Mucosa of descending colon (tissue), 3 donors: Measurements from ENCODE around the gene DLK2. TPM values are rescaled to one million over a fixed set of nuclear protein-coding genes. Genes with fewer than 3 reads are reported as not detected.
A peak's percentile ranks its signal among the peaks of the same experiment; 100 is the strongest.

Experiments used
- ATAC-seq: fragments of 200-7000 bp; cut with Tn5 transposase; one replicate; pipeline ENCODE4 v1.9.1; 2020; ENCODE audit warnings: mild to moderate bottlenecking, moderate library complexity
- DNase-seq, 3 donors: peaks; one replicate each; pipeline ENCODE4 v3.0.0-alpha.2; 2020
- H3K36me3 ChIP-seq: fragments of 200-600 bp; one replicate; pipeline ENCODE4 v1.8.0; 2021; ENCODE audit warnings: low read depth, mild to moderate bottlenecking
- H3K4me1 ChIP-seq: fragments of 200-600 bp; one replicate; pipeline ENCODE4 v1.8.0; 2021; ENCODE audit warnings: low read depth, mild to moderate bottlenecking
- H3K4me3 ChIP-seq: fragments of 200-600 bp; one replicate; pipeline ENCODE4 v1.8.0; 2021; ENCODE audit warnings: mild to moderate bottlenecking
- H3K9me3 ChIP-seq: fragments of 200-600 bp; one replicate; pipeline ENCODE4 v1.8.0; 2021; ENCODE audit warnings: mild to moderate bottlenecking
- intact Hi-C, 2 donors: fragments of 100-400 bp; cut with DNase I in 1 of 2; cut with micrococcal nuclease in 1 of 2; formaldehyde crosslinking; loops; one replicate each; pipeline versions ENCODE4 v1.11.0 to v1.11.1; 2022; cut with DNase I, micrococcal nuclease
- total RNA-seq, 3 donors: library from RNA; stranded (reverse); fragmentation: NEBNext Ultra II Directional in 2 of 3; extraction: Animal tissue kit (Norgen Biotek cat#: 25700) in 2 of 3; gene quantifications; one replicate each; pipeline versions ENCODE4 v1.2.1 to v1.2.4, GENCODE V29; 2021 to 2023
- TF ChIP-seq, protein P1 (sequence below): fragments of 200-600 bp; IDR thresholded peaks from one replicate; pipeline ENCODE4 v1.8.0; 2022; ENCODE audit warnings: antibody characterized with exemption, mild to moderate bottlenecking
- donor health status: DM: no; HTN: no; CAD: no; lungs with moderate emphysema.
- donor health status: DM: no; HTN: no; CAD: no.
- donor health status: DM: no; HTN: yes; CAD: no.

Gene DLK2
- total RNA-seq, 3 donors from 2014 or later: 0.47 TPM; not detected in 2

DNA sequence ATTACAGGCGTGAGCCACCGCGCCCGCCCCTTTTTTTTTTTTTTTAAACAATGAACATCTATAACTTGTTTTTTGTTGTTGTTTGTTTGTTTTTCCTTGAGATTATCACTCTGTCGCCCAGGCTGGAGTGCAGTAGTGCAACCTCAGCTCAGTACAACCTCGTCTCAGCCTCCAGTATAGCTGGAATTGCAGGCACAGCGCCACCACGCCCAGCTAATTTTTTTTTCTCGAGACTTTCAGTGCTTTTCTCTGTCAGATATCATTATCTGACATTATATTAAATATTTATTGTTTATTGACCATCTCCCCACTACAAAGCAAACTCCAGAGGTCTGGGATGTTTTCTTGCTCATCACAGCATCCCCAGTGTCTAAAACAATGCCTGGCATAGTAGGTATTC, 2.3 kb upstream of the DLK2 start:
- ATAC-seq (no peak), DNase-seq (no peak)
- Histone ChIP-seq H3K9me3 (no peaks in the 10 kb centered on the region), H3K4me1 (peaks cover 8% of the 10 kb centered on the region), H3K36me3 (no peaks in the 10 kb centered on the region), H3K4me3 (no peak overlapping the region)
- TF ChIP-seq, protein P1, sequence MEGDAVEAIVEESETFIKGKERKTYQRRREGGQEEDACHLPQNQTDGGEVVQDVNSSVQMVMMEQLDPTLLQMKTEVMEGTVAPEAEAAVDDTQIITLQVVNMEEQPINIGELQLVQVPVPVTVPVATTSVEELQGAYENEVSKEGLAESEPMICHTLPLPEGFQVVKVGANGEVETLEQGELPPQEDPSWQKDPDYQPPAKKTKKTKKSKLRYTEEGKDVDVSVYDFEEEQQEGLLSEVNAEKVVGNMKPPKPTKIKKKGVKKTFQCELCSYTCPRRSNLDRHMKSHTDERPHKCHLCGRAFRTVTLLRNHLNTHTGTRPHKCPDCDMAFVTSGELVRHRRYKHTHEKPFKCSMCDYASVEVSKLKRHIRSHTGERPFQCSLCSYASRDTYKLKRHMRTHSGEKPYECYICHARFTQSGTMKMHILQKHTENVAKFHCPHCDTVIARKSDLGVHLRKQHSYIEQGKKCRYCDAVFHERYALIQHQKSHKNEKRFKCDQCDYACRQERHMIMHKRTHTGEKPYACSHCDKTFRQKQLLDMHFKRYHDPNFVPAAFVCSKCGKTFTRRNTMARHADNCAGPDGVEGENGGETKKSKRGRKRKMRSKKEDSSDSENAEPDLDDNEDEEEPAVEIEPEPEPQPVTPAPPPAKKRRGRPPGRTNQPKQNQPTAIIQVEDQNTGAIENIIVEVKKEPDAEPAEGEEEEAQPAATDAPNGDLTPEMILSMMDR: no peak
- intact Hi-C loops: loop anchor here in 1 of 2 donors (10.0 kb wide), 1 partner anchor 47 kb away; no protein-coding TSS in a partner anchor

DNA sequence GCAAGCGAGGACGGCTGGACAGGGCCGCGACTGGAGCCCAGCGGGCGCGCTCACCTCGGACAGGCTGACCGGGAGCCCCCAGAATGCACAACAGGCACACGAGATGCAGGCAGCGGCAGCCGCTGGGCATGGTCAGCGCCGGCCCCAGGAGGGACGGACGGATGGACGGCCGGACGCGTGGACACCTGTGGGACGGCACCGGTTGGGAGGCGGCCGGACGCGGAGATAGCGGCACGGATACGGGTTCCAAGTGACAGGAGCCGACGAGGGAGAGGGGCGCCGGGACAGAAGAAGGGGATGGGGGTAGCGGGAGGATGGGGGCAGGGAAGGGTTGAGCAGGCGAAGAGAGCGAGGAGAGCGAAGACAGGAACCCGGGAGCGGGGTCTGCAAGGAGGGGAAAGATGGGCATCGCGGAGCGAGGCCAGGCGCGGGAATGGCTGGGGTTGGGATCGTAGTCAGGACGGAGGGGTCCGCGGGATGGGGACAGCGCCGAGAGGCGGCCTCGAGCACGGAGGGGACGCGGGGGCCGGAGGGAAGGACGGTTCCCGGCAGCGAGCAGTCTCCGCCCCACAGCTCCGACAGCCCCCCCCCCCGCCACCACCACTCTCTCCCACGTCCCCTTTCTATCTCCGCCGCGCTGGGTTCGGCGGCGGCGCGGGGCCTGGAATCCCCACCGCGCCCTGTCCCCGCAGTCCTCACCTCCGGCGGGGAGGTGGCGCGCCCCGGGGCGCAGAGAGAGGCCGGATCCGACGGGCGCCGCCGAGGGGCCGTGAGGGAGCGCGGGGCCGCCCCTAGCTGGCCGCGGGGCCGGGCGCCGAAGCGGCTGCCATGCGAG, 435 bp downstream of the DLK2 start:
- Histone ChIP-seq H3K36me3 (no peaks in the 10 kb centered on the region), H3K4me3 (no peak overlapping the region), H3K9me3 (no peaks in the 10 kb centered on the region), H3K4me1 (peaks cover 8% of the 10 kb centered on the region)
- TF ChIP-seq, protein P1: no peak
- ATAC-seq (peak; percentile 54), DNase-seq (peak; percentile 83 to 91 (median 88))
- intact Hi-C loops: loop anchor here (5.0 to 10.0 kb wide), 2 partner anchors 50 to 52 kb away; no protein-coding TSS in a partner anchor

DNA sequence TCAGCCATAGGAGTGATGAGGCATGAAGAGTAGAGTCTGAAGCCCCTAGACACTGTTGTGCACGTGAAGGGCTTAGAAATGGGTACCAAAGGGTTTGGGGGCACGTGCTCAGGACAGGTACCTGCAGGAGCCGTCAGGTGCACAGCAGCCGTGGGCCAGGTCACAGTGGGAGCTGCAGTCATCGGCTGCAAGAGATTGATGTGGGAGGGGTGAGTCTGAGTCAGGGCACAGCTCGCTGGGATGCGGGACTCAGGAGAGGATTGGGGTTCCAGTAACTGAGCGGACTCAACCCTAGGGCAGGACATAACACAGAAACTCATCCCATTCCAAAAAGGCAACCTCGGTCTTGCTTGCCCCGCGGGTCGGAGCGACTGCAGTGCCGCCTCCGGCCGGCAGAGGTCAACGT, 1.1 kb downstream of the DLK2 start:
- ATAC-seq (peak; percentile 93), DNase-seq (no peak)
- intact Hi-C loops: loop anchor here (5.0 to 10.0 kb wide), 2 partner anchors 51 to 53 kb away; no protein-coding TSS in a partner anchor
- Histone ChIP-seq H3K4me1 (peaks cover 8% of the 10 kb centered on the region), H3K9me3 (no peaks in the 10 kb centered on the region), H3K36me3 (no peaks in the 10 kb centered on the region), H3K4me3 (no peak overlapping the region)
- TF ChIP-seq, protein P1: peak; percentile 97

DNA sequence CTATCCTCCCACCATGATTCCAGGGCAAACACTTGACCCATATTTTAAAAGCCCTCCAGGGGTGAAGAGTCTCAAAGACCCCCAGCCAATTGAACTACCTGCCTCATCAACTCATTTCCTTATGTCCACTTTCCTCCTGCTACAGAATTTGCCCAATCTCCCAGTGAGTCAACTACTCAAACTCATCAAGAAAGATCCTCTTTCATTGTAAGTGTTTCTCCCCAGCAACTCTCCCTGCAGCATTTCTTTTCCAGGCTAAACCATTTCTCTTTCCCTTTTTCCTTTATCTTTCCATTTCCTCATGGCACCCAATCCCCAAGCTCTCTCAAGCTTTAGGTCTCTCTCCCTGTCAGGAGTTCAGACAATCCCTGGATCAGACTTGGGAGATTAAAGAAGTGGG, 1.5 kb downstream of the DLK2 start:
- ATAC-seq (no peak), DNase-seq (no peak)
- no peaks in the 10 kb centered on the region for H3K9me3 ChIP-seq
- TF ChIP-seq, protein P1: no peak
- intact Hi-C loops: loop anchor here (5.0 to 10.0 kb wide), 2 partner anchors 51 to 53 kb away; no protein-coding TSS in a partner anchor
- H3K36me3 ChIP-seq: no peaks in the 10 kb centered on the region
- peaks cover 8% of the 10 kb centered on the region for H3K4me1 ChIP-seq
- H3K4me3 ChIP-seq: no peak overlapping the region

DNA sequence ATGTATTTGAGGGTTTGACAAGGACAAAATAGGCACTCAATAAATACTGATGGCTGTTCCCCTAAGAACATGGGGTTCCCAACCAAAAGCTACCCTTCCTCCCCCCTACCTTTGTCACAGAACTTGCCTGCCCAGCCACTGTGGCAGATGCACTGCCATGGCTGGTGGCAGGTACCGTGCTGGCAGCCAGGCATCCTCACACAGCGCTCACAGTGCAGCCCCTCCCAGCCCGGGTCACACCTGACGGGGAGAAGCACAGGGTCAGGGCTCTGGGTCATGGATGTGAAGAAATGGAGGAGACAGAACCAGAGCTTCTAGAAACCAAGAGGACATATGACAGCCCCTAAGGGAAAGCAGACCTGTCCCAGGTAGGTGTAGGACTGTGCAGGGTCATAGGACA, 2.5 kb downstream of the DLK2 start:
- intact Hi-C loops: loop anchor here (5.0 to 10.0 kb wide), 2 partner anchors 52 to 54 kb away; no protein-coding TSS in a partner anchor
- Histone ChIP-seq H3K4me1 (peaks cover 8% of the 10 kb centered on the region), H3K4me3 (no peak overlapping the region), H3K36me3 (no peaks in the 10 kb centered on the region), H3K9me3 (no peaks in the 10 kb centered on the region)
- TF ChIP-seq, protein P1: no peak
- DNase-seq: no peak
- ATAC-seq: no peak
